Renal cortex interstitium (tissue), 11 donors: ENCODE results near the gene NUPR1. TPM values are rescaled to one million over a fixed set of nuclear protein-coding genes. Genes with fewer than 3 reads are reported as not detected.
"Not testable (repeated sequence)": the region's sequence is repeated elsewhere in the genome, so short reads cannot be mapped to it uniquely, and the experiment has no call there.

Experiments used
- DNase-seq, 11 donors: peaks; one replicate each; pipeline ENCODE4 v3.0.0-alpha.2; 2013; ENCODE audit warnings: low read depth in 9 of 11, low spot score in 4 of 11; ENCODE audit errors: extremely low read depth in 1 of 11
- polyA plus RNA-seq, 3 donors: library from polyadenylated mRNA; unstranded; fragments of 120-200 nt; gene quantifications; one replicate each; pipeline ENCODE4 v1.2.1, GENCODE V29; 2013; ENCODE audit not compliant: insufficient read length in 3 of 3

Gene NUPR1
- polyA plus RNA-seq, 3 donors: 7.7 to 11.7 (median 10.5) TPM

DNA sequence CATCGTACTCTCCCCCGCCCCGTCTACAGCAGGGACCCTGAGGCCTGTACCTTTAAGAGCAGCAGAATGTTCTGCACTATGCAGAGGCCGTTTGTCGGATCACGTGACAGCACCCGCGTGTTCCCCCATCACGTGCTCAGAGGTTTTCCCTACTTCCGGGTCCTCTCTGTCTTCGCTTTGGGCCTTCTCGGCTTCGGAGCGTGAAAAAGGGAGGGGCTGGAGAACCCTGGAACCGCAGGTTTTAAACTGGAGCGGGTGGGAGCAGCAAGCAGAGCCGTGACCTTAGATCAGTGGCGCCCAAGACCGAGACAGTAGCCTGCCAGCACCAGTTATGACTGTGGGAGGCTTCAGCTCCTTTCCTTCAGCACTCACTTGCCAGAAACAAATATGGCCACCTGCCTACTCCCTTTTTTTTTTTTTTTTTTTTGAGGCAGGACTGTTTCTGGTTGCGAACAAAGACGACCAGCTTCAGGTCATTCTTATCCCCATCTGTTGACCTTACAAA lies 46.8 kb downstream of the NUPR1 start, which contains the start of gene CLN3:
CLN3 (minus strand) TSS at position 105 of the 505 bp plus-strand sequence. CDS start 315 bp downstream, outside the sequence.
- DNase-seq: peak; percentile 86 to 95 (median 92)

DNA sequence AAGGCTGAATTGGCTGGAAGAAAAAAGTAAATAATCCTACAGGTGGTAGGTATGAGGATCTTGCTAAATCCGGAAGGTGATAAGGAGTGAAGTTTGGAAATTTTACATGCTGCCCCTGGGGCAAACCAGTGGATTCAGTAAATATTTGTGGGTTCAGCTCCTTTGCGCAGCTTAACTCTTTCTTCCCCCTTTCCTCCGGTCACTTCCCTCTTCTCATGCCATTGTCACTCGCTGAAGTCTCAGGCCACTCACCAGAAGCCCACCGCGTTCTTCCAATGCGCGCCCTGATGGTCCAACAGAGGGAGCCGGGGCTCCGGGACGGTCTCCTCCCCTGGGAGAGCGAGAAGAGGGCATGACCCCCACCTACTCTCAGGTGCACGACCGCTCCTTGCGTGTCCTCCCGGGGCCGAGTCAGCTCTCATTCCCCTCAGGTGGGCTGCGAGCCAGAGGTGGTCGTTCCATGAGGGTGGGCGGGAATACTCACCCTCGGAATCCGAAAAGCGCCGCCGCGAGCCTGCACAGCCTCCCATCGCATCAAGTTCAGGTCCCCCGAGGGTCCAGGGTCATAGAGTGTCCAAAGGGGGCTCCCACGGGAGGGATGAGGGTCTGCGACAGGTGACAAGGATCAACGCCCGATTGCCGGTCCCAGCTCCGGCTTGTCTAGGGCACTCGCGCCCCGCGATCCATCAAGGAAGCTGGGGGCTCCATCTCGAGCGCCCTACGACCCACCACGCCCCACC lies 47.4 kb downstream of the NUPR1 start:
- peak in 3 of 11 donors; percentile 7 to 18 (median 10) for DNase-seq

- DNase-seq: no peak
Observed at GRCh38 chr16:28486266-28486665, 52.5 kb downstream of the NUPR1 start.

- DNase-seq: not testable (repeated sequence)
Observed at GRCh38 chr16:28483361-28483760, 55.4 kb downstream of the NUPR1 start.

Other genes starting within 250 kb of the NUPR1 start
- gene SBK1, start 246.4 kb downstream of the NUPR1 start, polyA plus RNA-seq: 10 to 100 TPM; 15.6 to 21.1 (median 17.2) TPM
- gene NPIPB6, start 175.5 kb downstream of the NUPR1 start, polyA plus RNA-seq: 1 to 10 TPM; 1.7 to 4.9 (median 2.3) TPM
- gene EIF3CL, start 135.1 kb downstream of the NUPR1 start, polyA plus RNA-seq: 100 to 1,000 TPM; 101 to 105 (median 105) TPM
- gene NPIPB7, start 66.6 kb downstream of the NUPR1 start, polyA plus RNA-seq: 1 to 10 TPM in 1 of 3 donors, under 1 TPM in 1, not detected in 1; 0.14 to 1.0 TPM
- 10 to 100 TPM; 30.4 to 34.2 (median 32.8) TPM for gene CLN3, start 46.9 kb downstream of the NUPR1 start, polyA plus RNA-seq
- under 1 TPM; 0.48 to 0.92 (median 0.83) TPM for gene APOBR, start 44.3 kb downstream of the NUPR1 start, polyA plus RNA-seq
- gene IL27, start 32.1 kb downstream of the NUPR1 start, polyA plus RNA-seq: not detected
- 10 to 100 TPM; 19.2 to 25.1 (median 24.6) TPM for gene SGF29, start 14.9 kb upstream of the NUPR1 start, polyA plus RNA-seq
- 1 to 10 TPM; 1.7 to 3.1 (median 2.0) TPM for gene SULT1A2, start 58.1 kb upstream of the NUPR1 start, polyA plus RNA-seq
- gene SULT1A1, start 71.1 kb upstream of the NUPR1 start, polyA plus RNA-seq: 10 to 100 TPM; 20.7 to 25.8 (median 21.0) TPM
- gene NPIPB8, start 99.1 kb upstream of the NUPR1 start, polyA plus RNA-seq: 1 to 10 TPM in 1 of 3 donors, under 1 TPM in 2; 0.47 to 2.1 (median 0.73) TPM
- 100 to 1,000 TPM; 604 to 643 (median 631) TPM for gene EIF3C, start 172.5 kb upstream of the NUPR1 start, polyA plus RNA-seq
- gene NPIPB9, start 212.8 kb upstream of the NUPR1 start, polyA plus RNA-seq: 1 to 10 TPM; 1.3 to 2.4 (median 1.7) TPM